GM18870 (cell line): ENCODE results near the gene INAVA.
"Not testable (repeated sequence)": the region's sequence is repeated elsewhere in the genome, so short reads cannot be mapped to it uniquely, and the experiment has no call there.

Experiments used
- ATAC-seq: cut with Tn5 transposase; IDR thresholded peaks from one replicate; pipeline ENCODE4 v1.9.1; 2021; ENCODE audit warnings: moderate library complexity; ENCODE audit not compliant: unreplicated experiment

The INAVA gene

DNA sequence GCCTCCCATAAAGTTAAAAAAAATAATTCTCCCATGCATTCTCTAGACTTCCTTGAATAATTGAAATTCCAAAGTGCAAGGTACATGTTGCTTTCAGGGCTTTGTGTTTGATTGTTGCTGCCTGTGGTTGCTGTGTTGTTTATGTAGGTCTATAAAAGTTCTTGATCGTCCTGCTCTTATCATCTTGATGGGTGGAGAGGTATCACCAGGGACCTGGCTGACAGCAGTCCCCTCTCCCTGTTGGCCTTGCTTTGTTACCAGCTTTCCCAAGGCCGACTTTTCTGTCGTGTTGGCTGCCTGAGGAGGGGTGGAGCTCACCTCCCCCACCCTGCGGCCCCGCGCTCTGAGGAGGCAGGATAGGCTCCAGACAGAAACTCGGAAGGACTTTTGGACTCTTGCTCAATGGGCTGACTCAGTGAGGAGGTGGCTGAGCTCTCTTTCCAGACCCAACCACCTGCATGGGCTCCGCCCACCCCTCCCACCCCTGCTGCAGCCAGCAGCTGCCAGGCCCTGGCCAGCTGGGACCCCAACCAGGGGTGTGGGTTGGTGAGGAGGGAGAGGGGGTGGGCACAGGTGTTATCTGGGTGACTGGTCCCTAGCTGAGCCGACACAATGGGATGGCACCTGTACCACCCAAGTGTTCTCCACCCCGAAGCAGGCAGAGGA lies 2.0 kb downstream of the INAVA start:
- ATAC-seq: no peak

- ATAC-seq: no peak
Observed at GRCh38 chr1:200897259-200897658, 2.6 kb downstream of the INAVA start.

GRCh38 chr1:200899015-200899386 lies 4.3 kb downstream of the INAVA start:
- no peak for ATAC-seq

GRCh38 chr1:200899451-200899915 lies 4.8 kb downstream of the INAVA start:
- no peak for ATAC-seq

- no peak for ATAC-seq
Observed at GRCh38 chr1:200899954-200900867, 5.5 kb downstream of the INAVA start.

DNA sequence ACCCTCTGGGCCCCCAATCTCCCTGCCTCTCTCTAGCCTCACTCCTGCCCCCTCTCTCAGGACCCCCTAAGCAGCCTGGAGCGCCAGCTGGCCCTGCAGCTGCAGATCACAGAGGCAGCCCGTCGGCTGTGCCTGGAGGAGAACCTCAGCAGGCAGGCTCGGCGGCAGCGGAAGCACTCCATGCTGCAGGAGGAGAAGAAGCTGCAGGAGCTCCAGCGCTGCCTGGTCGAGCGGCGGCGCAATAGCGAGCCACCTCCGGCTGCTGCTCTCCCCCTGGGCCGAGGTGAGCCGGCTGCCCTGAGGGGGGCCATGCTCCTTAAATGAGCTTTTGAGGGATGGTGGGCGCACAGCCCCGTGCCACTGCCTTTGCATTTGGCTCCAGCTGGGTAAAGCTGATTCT lies 6.2 kb downstream of the INAVA start:
- ATAC-seq: no peak

DNA sequence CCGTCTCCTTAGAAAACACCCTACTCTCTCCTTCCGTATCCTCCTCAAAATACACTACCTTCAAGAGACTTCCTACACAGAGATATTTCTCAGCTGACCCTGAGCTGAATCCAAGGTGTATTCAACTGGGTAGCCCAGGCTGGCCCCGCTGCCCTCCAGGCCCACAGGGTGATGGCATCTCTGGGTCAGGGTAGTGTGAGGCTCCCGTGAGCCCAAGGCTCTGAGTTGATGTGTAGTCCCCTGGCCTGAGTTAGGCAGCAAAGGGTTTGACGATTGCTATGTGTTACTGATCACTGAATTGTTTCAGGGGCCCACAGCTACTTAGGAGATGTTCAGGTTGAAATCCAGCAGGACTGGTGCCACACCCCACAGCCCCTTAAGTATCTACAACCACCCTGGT lies 6.7 kb downstream of the INAVA start:
- no peak for ATAC-seq

GRCh38 chr1:200901796-200902444 lies 7.2 kb downstream of the INAVA start:
- ATAC-seq: no peak

DNA sequence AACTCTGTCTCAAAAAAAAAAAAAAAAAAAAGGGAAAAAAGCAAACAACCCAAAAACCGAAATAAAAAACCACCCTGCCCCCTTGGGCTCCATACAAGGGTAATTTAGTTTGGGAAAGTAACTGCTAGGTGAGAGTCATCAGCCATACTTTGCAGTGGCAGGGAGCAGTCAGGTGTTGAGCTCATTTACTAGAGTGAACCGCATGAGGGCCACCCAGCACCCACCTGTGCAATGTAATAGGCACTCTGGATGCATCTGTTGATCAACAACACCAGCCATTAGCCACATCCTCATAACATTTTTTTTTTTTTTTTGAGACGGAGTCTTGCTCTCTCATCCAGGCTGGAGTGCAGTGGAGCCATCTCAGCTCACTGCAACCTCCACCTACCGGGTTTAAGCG lies 9.1 kb downstream of the INAVA start:
- no peak for ATAC-seq

DNA sequence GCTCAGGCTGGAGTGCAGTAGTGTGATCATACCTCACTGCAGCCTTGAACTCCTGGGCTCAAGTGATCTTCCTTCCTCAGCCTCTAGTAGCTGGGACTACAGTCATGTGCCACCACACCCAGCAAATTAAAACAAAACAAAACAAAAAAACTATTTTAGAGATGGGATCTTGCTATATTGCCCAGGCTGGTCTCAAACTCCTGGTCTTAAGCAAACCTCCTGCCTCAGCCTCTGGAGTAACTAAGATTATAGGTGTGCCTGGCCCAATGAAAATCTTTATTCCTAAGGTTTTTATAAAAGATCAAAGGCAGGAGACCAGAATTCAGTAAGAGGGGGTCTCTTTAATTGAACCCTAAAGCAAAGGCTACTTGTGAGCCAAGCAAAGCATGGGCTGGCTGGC lies 10.1 kb downstream of the INAVA start:
- no peak for ATAC-seq

- peak; percentile 34 for ATAC-seq
Observed at GRCh38 chr1:200905411-200906052, 10.8 kb downstream of the INAVA start.

DNA sequence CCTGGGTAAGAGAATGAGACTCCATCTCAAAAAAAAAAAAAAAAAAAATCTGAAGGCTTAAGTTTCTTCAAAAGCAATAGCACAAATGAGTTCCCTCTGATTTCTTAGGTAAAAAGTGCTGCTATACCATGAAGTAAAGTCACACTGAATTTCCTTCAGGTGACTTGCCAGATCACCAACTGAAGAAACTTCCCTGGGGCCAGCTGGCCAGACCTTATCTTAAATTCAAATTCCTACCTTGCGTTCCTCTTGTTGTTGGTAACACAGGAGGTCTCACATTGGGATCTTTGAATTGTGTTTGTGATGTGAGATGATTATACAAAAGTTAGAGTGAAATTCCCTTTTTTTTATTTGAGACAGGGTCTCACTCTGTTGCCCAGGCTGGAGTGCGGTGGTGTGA lies 11.8 kb downstream of the INAVA start:
- no peak for ATAC-seq

DNA sequence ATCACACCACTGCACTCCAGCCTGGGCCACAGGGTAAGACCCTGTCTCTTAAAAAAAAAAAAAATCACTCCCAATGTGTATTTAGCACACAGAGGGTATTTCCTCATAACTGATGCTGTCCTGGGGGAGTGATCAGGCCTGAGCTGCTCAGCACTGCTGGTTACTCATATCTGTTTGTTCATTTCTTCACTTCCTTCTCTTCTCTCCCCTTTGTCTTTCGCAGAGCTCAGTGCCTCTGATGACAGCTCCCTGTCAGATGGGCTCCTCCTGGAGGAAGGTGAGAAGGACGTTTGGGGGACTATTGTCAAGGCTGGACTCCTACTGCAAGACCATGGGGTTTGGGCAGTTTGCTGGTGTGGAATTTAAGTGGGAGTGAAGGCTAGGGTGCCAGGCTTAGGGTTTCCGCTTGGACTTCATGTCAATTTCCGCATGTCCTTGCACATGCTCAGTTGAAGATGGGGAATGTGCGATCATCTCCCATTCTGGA lies 13.0 kb downstream of the INAVA start:
- peak; percentile 69 for ATAC-seq

DNA sequence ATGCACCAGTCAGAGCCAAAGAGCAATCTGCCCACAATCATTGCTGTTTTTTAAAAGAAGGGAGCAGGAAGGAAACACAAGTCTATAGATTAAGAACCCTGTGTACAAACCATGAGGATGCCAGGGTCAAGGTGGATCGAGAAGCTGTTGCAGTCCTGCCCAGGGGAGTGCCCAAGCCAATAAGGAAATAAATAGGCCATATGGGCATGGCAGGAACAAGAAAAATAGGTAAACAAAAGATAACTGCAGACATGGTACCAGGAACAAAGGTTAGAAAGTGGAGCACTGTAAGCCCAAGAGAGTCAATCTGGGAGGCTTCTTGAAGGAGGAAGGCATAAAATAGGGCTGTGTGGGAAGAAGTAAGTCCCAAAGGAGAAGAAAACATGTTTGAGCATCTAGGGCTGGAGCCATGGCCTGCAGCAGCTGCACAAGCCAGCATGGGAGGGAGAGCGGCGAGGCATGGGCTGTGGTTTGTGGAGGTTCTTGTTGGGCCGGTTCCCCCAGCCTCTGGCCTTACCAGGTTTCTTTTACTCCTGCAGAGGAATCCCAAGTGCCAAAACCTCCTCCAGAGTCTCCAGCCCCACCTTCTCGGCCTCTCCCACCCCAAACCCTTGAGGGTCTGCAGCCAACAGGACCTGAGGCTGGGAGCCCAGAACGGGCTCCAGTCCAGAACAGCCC lies 13.6 kb downstream of the INAVA start:
- ATAC-seq: no peak

GRCh38 chr1:200909071-200909470 lies 14.4 kb downstream of the INAVA start:
- ATAC-seq: no peak

GRCh38 chr1:200909757-200910239 lies 15.1 kb downstream of the INAVA start:
- peak; percentile 32 for ATAC-seq

DNA sequence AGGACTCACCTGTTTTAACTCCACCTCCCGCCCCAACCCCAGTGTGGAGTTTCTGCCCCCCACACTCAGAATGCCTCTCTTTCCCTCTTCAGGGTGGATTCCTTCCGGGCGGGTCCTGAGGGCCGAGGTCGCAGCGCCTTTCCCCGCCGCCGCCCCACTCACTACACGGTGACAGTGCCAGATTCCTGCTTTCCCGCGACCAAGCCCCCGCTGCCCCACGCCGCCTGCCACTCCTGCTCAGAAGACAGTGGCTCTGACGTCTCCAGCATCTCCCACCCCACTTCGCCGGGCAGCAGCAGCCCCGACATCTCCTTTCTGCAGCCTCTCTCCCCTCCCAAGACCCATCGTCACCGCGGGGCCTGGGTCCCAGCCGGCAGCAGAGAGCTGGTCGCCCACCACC lies 16.7 kb downstream of the INAVA start:
- no peak for ATAC-seq

GRCh38 chr1:200911936-200912335 lies 17.2 kb downstream of the INAVA start:
- ATAC-seq: not testable (repeated sequence)

DNA sequence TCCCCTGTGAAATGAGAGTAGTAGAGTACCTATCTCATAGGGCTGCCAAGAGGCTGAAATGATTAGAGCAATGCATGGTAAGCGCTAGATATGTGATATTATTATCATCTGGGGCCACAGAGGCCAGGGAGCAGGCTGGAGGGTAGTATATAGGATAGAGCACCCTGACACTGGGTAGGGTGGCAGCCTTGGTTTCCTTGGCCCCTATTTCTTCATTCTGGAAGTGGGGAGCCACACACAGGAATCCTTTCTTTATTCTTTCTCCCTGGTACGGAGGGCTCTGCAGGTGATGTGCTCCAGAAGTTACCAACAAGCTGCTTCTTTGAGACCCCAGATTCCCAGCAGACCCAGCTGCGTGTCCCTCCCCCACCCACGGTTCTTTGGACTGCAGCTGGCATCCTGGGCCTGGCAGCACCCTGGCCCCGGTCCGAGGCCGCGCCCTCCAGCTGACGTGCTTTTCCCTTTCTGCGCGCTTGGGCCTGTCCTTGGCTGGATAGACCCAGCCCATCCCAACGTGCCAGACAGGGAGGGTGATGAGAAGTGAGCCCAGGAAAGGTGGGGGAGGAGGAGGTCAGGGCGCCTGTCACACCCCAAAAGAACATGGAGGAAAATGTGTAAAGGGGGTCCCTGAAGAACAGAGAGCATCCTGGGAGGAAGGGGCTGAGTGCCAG lies 18.2 kb downstream of the INAVA start:
- no peak for ATAC-seq

DNA sequence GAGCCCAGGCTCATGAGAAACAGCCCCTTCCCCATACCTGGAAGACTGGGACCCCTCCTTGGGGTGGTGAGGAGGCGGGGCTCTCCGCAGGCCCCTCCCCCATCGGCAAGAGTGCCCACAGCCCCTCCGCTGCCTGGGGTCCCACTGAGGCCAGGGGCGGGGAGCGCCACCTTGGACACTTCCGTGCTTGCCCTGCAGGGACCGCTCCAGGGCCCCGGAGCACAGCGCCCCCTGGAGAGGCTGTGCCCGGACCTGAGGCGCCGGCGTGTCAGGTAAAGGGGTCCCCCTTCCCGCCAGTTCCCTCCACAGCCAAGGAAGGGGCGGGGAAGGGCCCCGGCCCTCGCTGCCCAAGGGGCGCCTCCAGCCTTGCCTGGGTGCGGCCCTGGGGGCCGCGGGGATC lies 21.5 kb downstream of the INAVA start:
- no peak for ATAC-seq
